Lower leg skin (tissue), 4 donors: ENCODE results near the gene SELENOI. TPM values are rescaled to one million over a fixed set of nuclear protein-coding genes. Genes with fewer than 3 reads are reported as not detected.

Source experiments
- DNase-seq, 2 donors: peaks; one replicate each; pipeline ENCODE4 v3.0.0-alpha.2; 2019; ENCODE audit warnings: low spot score in 2 of 2
- H3K4me3 ChIP-seq: fragments of 200-600 bp; sonication (generic); 2 replicates; pipeline ENCODE4 v1.5.1; 2017; ENCODE audit warnings: mild to moderate bottlenecking, low read depth; ENCODE audit not compliant: poor library complexity, severe bottlenecking
- POLR2A ChIP-seq, 2 donors: fragments of 450-650 bp; IDR thresholded peaks; one replicate each; pipeline ENCODE4 v1.6.1; 2016 to 2017; ENCODE audit warnings: antibody characterized with exemption in 2 of 2, mild to moderate bottlenecking in 1 of 2, moderate library complexity in 1 of 2
- WGBS, 2 donors: methylation state at CpG; one replicate each; pipeline ENCODE4 v1.1.5; 2018; 5-methylcytosine and 5-hydroxymethylcytosine counted together
- intact Hi-C: fragments of 100-400 bp; cut with DNase I; formaldehyde crosslinking; loops from one replicate; pipeline ENCODE4 v1.15.0; 2023; ENCODE audit warnings: low total_unique reads
- total RNA-seq, 4 donors: library from RNA; depleted of rRNA; stranded (reverse); fragments of >200 nt; gene quantifications; one replicate each; pipeline ENCODE4 v1.1.0, GENCODE V29; 2016
- TF ChIP-seq, protein P1 (sequence below), 3 donors: fragments of 450-650 bp; IDR thresholded peaks; one replicate each; pipeline ENCODE4 v1.5.1; 2016; ENCODE audit warnings: antibody characterized with exemption in 3 of 3, mild to moderate bottlenecking in 3 of 3, moderate library complexity in 2 of 3

Gene SELENOI
- total RNA-seq, 4 donors from 2014 or later, result 24.7 to 34.3 (median 29.2) TPM

DNA sequence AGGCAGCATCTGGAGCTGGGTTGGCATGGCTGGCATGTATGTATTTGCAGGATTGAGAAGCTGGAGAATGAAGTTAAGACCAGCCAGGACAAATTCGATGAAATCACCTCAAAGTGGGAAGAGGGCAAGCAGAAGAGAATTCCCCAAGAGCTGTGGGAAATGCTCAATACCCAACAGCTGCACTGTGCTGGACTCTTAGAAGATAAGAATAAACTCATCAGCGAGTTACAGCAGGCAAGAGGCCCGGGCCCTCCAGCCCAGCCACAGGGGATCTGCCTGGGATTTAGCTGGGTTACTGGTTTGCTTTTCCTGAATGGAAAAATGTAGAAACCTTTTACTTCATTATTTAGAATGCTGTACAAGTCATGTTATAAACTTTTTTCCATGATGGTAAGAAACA is 78.3 kb downstream of the SELENOI start:
- no peak for DNase-seq
- intact Hi-C loops, result no loop called here
- 55 to 74% methylated on average over 3 of the region's 3 CpGs for WGBS, 2 donors
- H3K4me3 ChIP-seq, result no peak overlapping the region
- TF ChIP-seq, protein P1, sequence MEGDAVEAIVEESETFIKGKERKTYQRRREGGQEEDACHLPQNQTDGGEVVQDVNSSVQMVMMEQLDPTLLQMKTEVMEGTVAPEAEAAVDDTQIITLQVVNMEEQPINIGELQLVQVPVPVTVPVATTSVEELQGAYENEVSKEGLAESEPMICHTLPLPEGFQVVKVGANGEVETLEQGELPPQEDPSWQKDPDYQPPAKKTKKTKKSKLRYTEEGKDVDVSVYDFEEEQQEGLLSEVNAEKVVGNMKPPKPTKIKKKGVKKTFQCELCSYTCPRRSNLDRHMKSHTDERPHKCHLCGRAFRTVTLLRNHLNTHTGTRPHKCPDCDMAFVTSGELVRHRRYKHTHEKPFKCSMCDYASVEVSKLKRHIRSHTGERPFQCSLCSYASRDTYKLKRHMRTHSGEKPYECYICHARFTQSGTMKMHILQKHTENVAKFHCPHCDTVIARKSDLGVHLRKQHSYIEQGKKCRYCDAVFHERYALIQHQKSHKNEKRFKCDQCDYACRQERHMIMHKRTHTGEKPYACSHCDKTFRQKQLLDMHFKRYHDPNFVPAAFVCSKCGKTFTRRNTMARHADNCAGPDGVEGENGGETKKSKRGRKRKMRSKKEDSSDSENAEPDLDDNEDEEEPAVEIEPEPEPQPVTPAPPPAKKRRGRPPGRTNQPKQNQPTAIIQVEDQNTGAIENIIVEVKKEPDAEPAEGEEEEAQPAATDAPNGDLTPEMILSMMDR (IDR thresholded peaks at IDR 0.05), result no peak
- no peak for TF ChIP-seq POLR2A (IDR thresholded peaks at IDR 0.05)

DNA sequence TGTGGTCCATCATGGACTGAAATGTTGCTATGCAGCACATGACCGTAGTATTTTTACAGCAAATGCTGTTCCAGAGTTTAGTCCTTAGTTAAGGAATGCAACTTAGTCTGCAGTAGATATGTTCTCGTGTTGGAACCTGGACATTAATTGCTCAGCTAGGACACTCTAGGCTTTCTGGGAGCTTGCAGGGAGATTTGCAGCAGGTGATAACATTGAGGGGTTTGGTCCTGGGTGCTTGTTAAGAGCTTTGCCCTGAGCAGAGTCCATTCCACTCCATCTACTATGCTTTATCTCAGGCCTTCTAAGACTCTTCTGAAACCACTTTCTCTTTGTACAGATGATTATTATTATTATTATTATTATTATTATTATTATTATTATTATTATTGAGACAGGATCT is 82.9 kb downstream of the SELENOI start:
- TF ChIP-seq, protein P1 (IDR thresholded peaks at IDR 0.05), result no peak
- no peak for TF ChIP-seq POLR2A (IDR thresholded peaks at IDR 0.05)
- 79 to 95% methylated on average over 2 of the region's 2 CpGs for WGBS, 2 donors
- intact Hi-C loops, result no loop called here
- DNase-seq, result no peak
- H3K4me3 ChIP-seq, result no peak overlapping the region

DNA sequence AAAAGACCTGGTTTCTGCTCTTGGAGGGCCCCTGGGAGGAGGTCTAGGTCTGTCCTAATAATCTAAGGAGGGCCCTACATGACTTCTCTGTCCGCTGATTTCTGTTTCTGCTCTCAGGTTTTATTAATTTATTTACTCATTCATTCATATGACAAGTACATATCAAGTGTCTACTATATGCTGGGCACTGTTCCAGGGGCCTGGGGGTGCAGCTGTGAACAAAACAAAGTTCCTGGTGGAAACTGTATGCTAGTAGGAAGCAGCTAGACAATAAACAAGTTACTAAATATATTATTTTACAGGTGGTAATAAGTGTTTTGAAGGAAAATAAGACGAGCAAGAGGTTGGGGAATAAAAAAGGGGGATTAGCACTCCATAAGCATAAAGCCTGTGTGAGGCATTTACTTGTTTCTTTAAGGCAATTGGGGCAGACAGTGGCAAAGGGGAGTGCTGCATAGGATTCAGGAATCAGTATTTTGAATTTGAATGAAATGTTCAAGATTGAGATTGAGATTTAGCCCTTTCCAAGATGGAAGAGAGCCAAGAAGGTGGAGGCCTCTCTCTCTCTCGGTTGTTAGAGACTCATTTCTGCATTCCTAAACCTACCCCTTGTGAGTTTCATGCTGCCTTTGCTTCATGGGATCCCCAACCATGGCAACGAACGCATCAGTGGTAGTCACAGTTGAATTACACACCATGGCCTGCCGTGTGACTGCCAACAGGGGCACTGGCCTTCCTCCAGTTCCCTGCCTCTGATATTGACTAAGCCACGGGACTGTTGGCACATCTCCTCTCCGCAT is 84.0 kb downstream of the SELENOI start:
- intact Hi-C loops, result no loop called here
- TF ChIP-seq, protein P1 (IDR thresholded peaks at IDR 0.05), result no peak
- TF ChIP-seq POLR2A (IDR thresholded peaks at IDR 0.05), result no peak
- 51% methylated on average over 7 to 8 of the region's 8 CpGs for WGBS, 2 donors

DNA sequence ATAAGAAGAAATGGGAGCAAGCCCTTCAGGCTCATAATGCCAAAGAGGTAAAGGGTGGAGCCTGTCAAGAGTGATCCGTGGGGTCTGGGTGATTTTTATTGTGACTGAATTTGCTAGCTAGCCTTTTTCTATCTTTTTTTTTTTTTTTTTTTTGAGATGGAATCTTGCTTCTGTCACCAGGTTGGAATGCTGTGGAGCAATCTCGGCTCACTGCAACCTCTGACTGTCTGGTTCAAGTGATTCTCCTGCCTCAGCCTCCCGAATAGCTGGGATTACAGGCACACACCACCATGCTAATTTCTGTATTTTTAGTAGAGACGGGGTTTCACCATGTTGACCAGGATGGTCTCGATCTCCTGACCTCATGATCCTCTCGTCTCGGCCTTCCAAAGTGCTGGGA is 84.9 kb downstream of the SELENOI start:
- H3K4me3 ChIP-seq, result no peak overlapping the region
- no peak for DNase-seq
- TF ChIP-seq POLR2A (IDR thresholded peaks at IDR 0.05), result no peak
- TF ChIP-seq, protein P1 (IDR thresholded peaks at IDR 0.05), result no peak
- 85 to 94% methylated on average over 7 of the region's 7 CpGs for WGBS, 2 donors
- intact Hi-C loops, result no loop called here

More for the DNA sequence above, 84.0 kb downstream of the SELENOI start:
- no peak overlapping the region for H3K4me3 ChIP-seq
- no peak for DNase-seq

DNA sequence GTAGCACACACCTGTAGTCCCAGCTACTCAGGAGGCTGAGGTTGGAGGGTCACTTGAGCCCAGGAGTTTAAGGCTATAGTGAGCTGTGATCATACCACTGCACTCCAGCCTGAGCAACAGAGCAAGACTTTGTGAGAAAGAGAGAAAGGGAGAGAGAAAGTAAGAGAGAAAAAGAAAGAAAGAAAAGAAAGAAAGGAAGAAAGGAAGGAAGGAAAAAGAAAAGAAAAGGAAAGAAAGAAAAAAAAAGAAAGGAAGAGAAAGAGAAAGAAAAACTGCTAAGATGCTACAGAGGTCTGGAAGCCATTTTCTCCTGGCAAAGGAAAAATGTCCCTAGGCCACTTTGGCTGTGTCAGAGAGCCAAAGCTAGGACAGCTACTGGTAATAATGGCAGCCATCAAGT is 86.4 kb downstream of the SELENOI start:
- TF ChIP-seq, protein P1 (IDR thresholded peaks at IDR 0.05), result no peak
- TF ChIP-seq POLR2A (IDR thresholded peaks at IDR 0.05), result no peak
- H3K4me3 ChIP-seq, result no peak overlapping the region
- DNase-seq, result no peak
- intact Hi-C loops, result no loop called here

DNA sequence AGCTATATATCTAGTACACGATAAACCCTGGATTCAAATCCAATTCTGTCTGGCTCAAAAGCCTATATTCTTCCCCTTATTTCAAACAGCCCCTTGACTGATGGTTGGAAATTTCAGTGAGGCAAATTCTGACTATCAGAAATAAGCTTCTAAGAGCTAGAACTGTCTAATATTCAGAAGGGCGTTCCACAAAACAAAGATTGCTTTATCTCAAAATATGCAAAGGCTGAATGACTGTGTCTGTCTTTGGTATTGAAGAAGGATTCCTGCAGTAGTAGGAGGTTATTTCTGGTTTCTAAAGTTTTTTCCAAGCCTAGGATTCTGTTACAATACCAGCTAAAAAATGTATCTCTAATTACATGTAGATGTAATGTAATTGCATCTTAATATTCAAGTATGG is 86.9 kb downstream of the SELENOI start:
- H3K4me3 ChIP-seq, result no peak overlapping the region
- no peak for TF ChIP-seq POLR2A (IDR thresholded peaks at IDR 0.05)
- TF ChIP-seq, protein P1 (IDR thresholded peaks at IDR 0.05), result no peak
- intact Hi-C loops, result no loop called here
- WGBS, 2 donors, result 36 to 77% methylated on average over 2 of the region's 2 CpGs
- DNase-seq, result no peak
